GM12873 (cell line): ENCODE measurements around the gene ERI2.

Experiments
- CTCF ChIP-seq: IDR thresholded peaks from 2 replicates; pipeline ENCODE4 v1.5.1; 2012; ENCODE audit warnings: low read depth, mild to moderate bottlenecking, moderate library complexity, low read length, control low read depth; ENCODE audit not compliant: insufficient read depth; ENCODE audit errors: missing control alignments

ERI2 gene

GRCh38 chr16:20763461-20764232 lies 42.6 kb downstream of the ERI2 start, which contains the start of gene ACSM3:
ACSM3 (plus strand) TSS chr16:20764014; CDS start chr16:20770035, 6,021 bp downstream.
- TF ChIP-seq CTCF: no peak

GRCh38 chr16:20762404-20763123 lies 43.7 kb downstream of the ERI2 start:
- no peak for TF ChIP-seq CTCF

- no peak for TF ChIP-seq CTCF
These were observed 45.1 kb downstream of the ERI2 start for GRCh38 chr16:20761175-20761574.

DNA sequence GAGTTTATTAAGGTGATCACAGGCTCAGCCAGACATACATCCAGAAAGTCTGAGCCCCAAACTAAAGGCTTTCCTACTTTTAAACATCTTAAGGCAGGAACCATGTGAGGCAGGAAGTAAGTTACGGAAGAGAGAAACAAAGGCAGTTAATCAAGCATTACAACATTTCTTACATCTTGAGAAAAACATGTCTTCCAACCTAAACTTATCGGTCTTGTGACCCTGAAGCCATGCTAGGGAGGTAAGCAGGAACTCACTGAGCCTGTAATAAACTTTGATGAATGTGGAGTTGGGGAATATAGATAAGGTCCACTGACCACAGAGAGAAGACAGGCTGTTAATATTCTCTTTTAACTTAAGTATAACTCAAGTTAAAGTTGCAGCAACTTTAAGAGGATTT lies 45.9 kb downstream of the ERI2 start:
- no peak for TF ChIP-seq CTCF

- TF ChIP-seq CTCF: no peak
These were observed 51.0 kb downstream of the ERI2 start for GRCh38 chr16:20755238-20755637.

DNA sequence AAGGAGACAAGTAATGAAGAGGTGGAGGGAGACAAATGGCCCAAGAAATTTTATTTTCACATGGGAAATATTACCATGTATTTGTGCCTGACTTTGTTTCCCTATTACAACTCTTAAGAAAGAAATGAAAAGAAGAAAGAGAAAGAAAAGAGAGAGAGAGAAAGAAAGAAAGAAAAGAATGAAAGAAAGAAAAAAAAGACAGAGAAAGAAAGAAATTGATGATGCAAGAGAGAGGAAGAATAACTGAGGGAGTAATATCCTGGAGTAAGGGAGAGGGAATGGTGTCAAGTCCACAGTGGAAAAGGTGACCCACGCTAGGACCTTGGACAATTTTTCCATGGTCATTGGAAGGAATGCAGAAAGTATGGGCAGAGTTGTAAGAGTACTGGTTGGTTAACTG lies 52.5 kb downstream of the ERI2 start:
- TF ChIP-seq CTCF: no peak

DNA sequence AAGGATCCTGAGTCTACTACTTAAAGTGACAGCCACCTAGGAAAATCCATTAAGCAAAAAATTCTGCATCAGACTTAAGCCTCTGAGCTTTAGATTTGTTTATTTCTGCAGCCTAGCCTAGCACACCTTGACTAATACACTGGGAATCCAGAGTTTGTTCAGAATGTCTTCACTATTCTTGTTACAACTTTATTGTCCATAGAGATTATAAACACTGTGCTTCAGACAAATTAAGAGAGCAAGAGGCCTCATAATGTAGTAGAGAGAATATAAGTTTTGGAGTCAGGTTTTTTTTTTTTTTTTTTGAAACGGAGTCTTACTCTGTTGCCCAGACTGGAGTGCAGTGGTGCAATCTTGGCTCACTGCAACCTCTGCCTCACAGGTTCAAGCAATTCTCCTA lies 55.7 kb downstream of the ERI2 start:
- no peak for TF ChIP-seq CTCF
